Astrocyte (in vitro differentiated cells and primary cell): ENCODE measurements around the gene GBP3. TPM values are rescaled to one million over a fixed set of nuclear protein-coding genes. Genes with fewer than 3 reads are reported as not detected.
"Not testable (repeated sequence)": the region's sequence is repeated elsewhere in the genome, so short reads cannot be mapped to it uniquely, and the experiment has no call there.

ENCODE experiments used
- DNase-seq: peaks from one replicate; pipeline ENCODE4 v3.0.0-alpha.2; 2010; ENCODE audit warnings: low read depth
- FAIRE-seq: peaks from 2 replicates; lab custom pipeline; 2011; peaks lifted over from hg19 to GRCh38; lab: Jason Lieb, UNC
- H2AFZ ChIP-seq: 2 replicates; pipeline ENCODE4 v1.6.0; 2012; ENCODE audit warnings: low read depth, low read length, inconsistent platforms
- H3K27ac ChIP-seq: 2 replicates; pipeline ENCODE4 v1.5.1; 2011; ENCODE audit warnings: low read depth, low read length, inconsistent platforms
- H3K27me3 ChIP-seq: 2 replicates; pipeline ENCODE4 v1.6.0; 2011; ENCODE audit warnings: low read length, inconsistent platforms; ENCODE audit not compliant: insufficient read depth
- H3K36me3 ChIP-seq: 2 replicates; pipeline ENCODE4 v1.5.1; 2011; ENCODE audit warnings: low read length, inconsistent platforms; ENCODE audit not compliant: insufficient read depth
- H3K4me1 ChIP-seq: 2 replicates; pipeline ENCODE4 v1.5.1; 2011; ENCODE audit warnings: low read length, inconsistent platforms; ENCODE audit not compliant: insufficient read depth
- H3K4me2 ChIP-seq: 2 replicates; pipeline ENCODE4 v1.6.0; 2012; ENCODE audit warnings: low read length, inconsistent platforms
- H3K4me3 ChIP-seq: 2 replicates; pipeline ENCODE4 v1.5.1; 2011; ENCODE audit warnings: low read depth, mild to moderate bottlenecking, low read length, inconsistent platforms; ENCODE audit not compliant: insufficient read depth
- H3K79me2 ChIP-seq: 2 replicates; pipeline ENCODE4 v1.6.0; 2012; ENCODE audit warnings: mild to moderate bottlenecking, low read length, inconsistent platforms; ENCODE audit not compliant: insufficient read depth
- H3K9ac ChIP-seq: 2 replicates; pipeline ENCODE4 v1.6.0; 2012; ENCODE audit warnings: mild to moderate bottlenecking, low read length, inconsistent platforms
- H3K9me3 ChIP-seq: 2 replicates; pipeline ENCODE4 v1.5.1; 2012; ENCODE audit warnings: low read depth, mild to moderate bottlenecking, low read length, inconsistent platforms; ENCODE audit not compliant: insufficient read depth
- H4K20me1 ChIP-seq: 2 replicates; pipeline ENCODE4 v1.6.0; 2012; ENCODE audit warnings: low read length, inconsistent platforms; ENCODE audit not compliant: insufficient read depth
- H3K27ac Mint-ChIP-seq: one replicate; pipeline ENCODE4 v1.8.0; 2021; ENCODE audit warnings: mild to moderate bottlenecking, mixed read lengths; ENCODE audit not compliant: unreplicated experiment
- H3K27me3 Mint-ChIP-seq: one replicate; pipeline ENCODE4 v1.8.0; 2021; ENCODE audit warnings: low read depth, mixed read lengths; ENCODE audit not compliant: unreplicated experiment
- H3K36me3 Mint-ChIP-seq: one replicate; pipeline ENCODE4 v1.8.0; 2021; ENCODE audit warnings: low read depth, mixed read lengths; ENCODE audit not compliant: unreplicated experiment
- H3K4me1 Mint-ChIP-seq: one replicate; pipeline ENCODE4 v1.8.0; 2021; ENCODE audit warnings: low read depth, mixed read lengths; ENCODE audit not compliant: unreplicated experiment
- H3K4me3 Mint-ChIP-seq: one replicate; pipeline ENCODE4 v1.8.0; 2021; ENCODE audit warnings: mild to moderate bottlenecking, moderate library complexity, mixed read lengths; ENCODE audit not compliant: unreplicated experiment
- H3K9me3 Mint-ChIP-seq: one replicate; pipeline ENCODE4 v1.8.0; 2021; ENCODE audit warnings: mild to moderate bottlenecking, mixed read lengths; ENCODE audit not compliant: unreplicated experiment
- CTCF ChIP-seq: IDR thresholded peaks from 2 replicates; pipeline ENCODE4 v1.5.1; 2011; ENCODE audit warnings: low read depth, mild to moderate bottlenecking, inconsistent platforms, low read length, moderate library complexity; ENCODE audit not compliant: insufficient read depth
- EZH2 ChIP-seq: IDR thresholded peaks from 2 replicates; pipeline ENCODE4 v1.6.1; 2012; ENCODE audit warnings: mild to moderate bottlenecking, low read length, inconsistent platforms; ENCODE audit not compliant: insufficient read depth
- total RNA-seq: library from RNA; stranded (reverse); gene quantifications from 2 replicates; pipeline ENCODE4 v1.2.1, GENCODE V29; 2021

GBP3 gene
- total RNA-seq, 1 donor from 2014 or later = 30.3 TPM

- FAIRE-seq = no peak
- no peak overlapping the region for H2AFZ ChIP-seq
Measured at GRCh38 chr1:89008511-89008910, 14.2 kb downstream of the GBP3 start.

GRCh38 chr1:89005286-89006151 is 17.1 kb downstream of the GBP3 start:
- Histone ChIP-seq H2AFZ (no peak overlapping the region), H3K4me3 (no peak overlapping the region), H3K79me2 (no peaks in the 10 kb centered on the region), H3K4me1 (no peaks in the 10 kb centered on the region), H3K9me3 (no peaks in the 10 kb centered on the region), H3K27ac (no peak overlapping the region), H3K4me2 (no peak overlapping the region), H4K20me1 (no peaks in the 10 kb centered on the region), H3K27me3 (no peaks in the 10 kb centered on the region), H3K36me3 (peaks cover 35% of the 10 kb centered on the region), H3K9ac (no peak overlapping the region)
- H3K4me3 Mint-ChIP-seq = no peak overlapping the region
- no peak for TF ChIP-seq EZH2
- no peak for TF ChIP-seq CTCF
- no peak for FAIRE-seq
- H3K4me1 Mint-ChIP-seq = peaks cover 3% of the 10 kb centered on the region
- H3K27me3 Mint-ChIP-seq = no peaks in the 10 kb centered on the region
- DNase-seq = no peak
- peaks cover 5% of the 10 kb centered on the region for H3K9me3 Mint-ChIP-seq
- H3K27ac Mint-ChIP-seq = no peak overlapping the region
- H3K36me3 Mint-ChIP-seq = peaks cover 37% of the 10 kb centered on the region

More at GRCh38 chr1:89008511-89008910, 14.2 kb downstream of the GBP3 start:
- no peaks in the 10 kb centered on the region for H3K9me3 ChIP-seq
- H3K4me2 ChIP-seq = no peak overlapping the region
- H3K27me3 Mint-ChIP-seq = no peaks in the 10 kb centered on the region
- DNase-seq = no peak
- TF ChIP-seq CTCF (no peak), EZH2 (no peak)
- no peak overlapping the region for H3K27ac ChIP-seq
- no peaks in the 10 kb centered on the region for H3K79me2 ChIP-seq
- H3K9me3 Mint-ChIP-seq = peaks cover 5% of the 10 kb centered on the region
- H3K9ac ChIP-seq = no peak overlapping the region
- H3K36me3 Mint-ChIP-seq = peaks cover 49% of the 10 kb centered on the region
- no peak overlapping the region for H3K27ac Mint-ChIP-seq
- no peaks in the 10 kb centered on the region for H3K27me3 ChIP-seq
- peaks cover 60% of the 10 kb centered on the region for H3K36me3 ChIP-seq
- no peaks in the 10 kb centered on the region for H3K4me1 Mint-ChIP-seq
- no peak overlapping the region for H3K4me3 ChIP-seq
- H3K4me3 Mint-ChIP-seq = no peak overlapping the region
- H4K20me1 ChIP-seq = no peaks in the 10 kb centered on the region
- no peaks in the 10 kb centered on the region for H3K4me1 ChIP-seq

GRCh38 chr1:89002176-89002575 is 20.5 kb downstream of the GBP3 start:
- not testable (repeated sequence) for H3K27ac Mint-ChIP-seq, H3K4me3 Mint-ChIP-seq, FAIRE-seq

More at GRCh38 chr1:89002176-89002575, 20.5 kb downstream of the GBP3 start:
- not testable (repeated sequence) for H4K20me1 ChIP-seq, H3K79me2 ChIP-seq, H3K9ac ChIP-seq, DNase-seq, H3K4me2 ChIP-seq, H3K4me3 ChIP-seq, H3K4me1 Mint-ChIP-seq, H3K9me3 ChIP-seq, H3K4me1 ChIP-seq, H3K27ac ChIP-seq, H2AFZ ChIP-seq, H3K27me3 Mint-ChIP-seq, H3K9me3 Mint-ChIP-seq, H3K27me3 ChIP-seq
- H3K36me3 Mint-ChIP-seq = peaks cover 28% of the 10 kb centered on the region
- H3K36me3 ChIP-seq = peaks cover 16% of the 10 kb centered on the region
